Gastroesophageal sphincter (tissue), 4 donors: Measurements from ENCODE around the gene YDJC. TPM values are rescaled to one million over a fixed set of nuclear protein-coding genes. Genes with fewer than 3 reads are reported as not detected.
"Not testable (repeated sequence)": the region's sequence is repeated elsewhere in the genome, so short reads cannot be mapped to it uniquely, and the experiment has no call there.

Experiments used
- ATAC-seq: fragments of 150-250 bp; one replicate; pipeline ENCODE4 v1.9.1; 2016; ENCODE audit warnings: mild to moderate bottlenecking, moderate library complexity
- H3K27ac ChIP-seq, 4 donors: fragments of 200-600 bp; sonication (generic) in 3 of 4; 1 replicate in 3 of 4; 2 replicates in 1 of 4; pipeline ENCODE4 v1.5.1; 2016 to 2019
- H3K27me3 ChIP-seq: fragments of 200-600 bp; sonication (generic); one replicate; pipeline ENCODE4 v1.5.1; 2019
- H3K36me3 ChIP-seq, 2 donors: fragments of 200-600 bp; sonication (generic); one replicate each; pipeline ENCODE4 v1.5.1; 2019; ENCODE audit warnings: control low read depth in 1 of 2
- H3K4me1 ChIP-seq, 3 donors: fragments of 200-600 bp; sonication (generic); 1 replicate in 2 of 3; 2 replicates in 1 of 3; pipeline ENCODE4 v1.5.1; 2016 to 2019; ENCODE audit warnings: control low read depth in 2 of 3
- H3K4me3 ChIP-seq, 2 donors: fragments of 200-600 bp; sonication (generic); one replicate each; pipeline ENCODE4 v1.5.1; 2019; ENCODE audit warnings: mild to moderate bottlenecking in 1 of 2, moderate library complexity in 1 of 2
- H3K9me3 ChIP-seq, 3 donors: fragments of 200-600 bp; sonication (generic); one replicate each; pipeline ENCODE4 v1.5.1; 2017 to 2019; ENCODE audit warnings: control low read depth in 2 of 3
- CTCF ChIP-seq, 4 experiments: fragments of 200-600 bp in 2 of 4; fragments of 450-650 bp in 2 of 4; sonication (generic) in 1 of 4; IDR thresholded peaks; one replicate each; pipeline ENCODE4 v1.5.1; 2017 to 2019; ENCODE audit warnings: antibody characterized with exemption in 4 of 4, mild to moderate bottlenecking in 2 of 4, moderate library complexity in 2 of 4
- EP300 ChIP-seq: sonication (generic); formaldehyde crosslinking; IDR thresholded peaks from one replicate; pipeline ENCODE4 v1.6.1; 2017; ENCODE audit warnings: antibody characterized with exemption, mild to moderate bottlenecking
- POLR2A ChIP-seq, 2 donors: fragments of 450-650 bp; IDR thresholded peaks; one replicate each; pipeline ENCODE4 v1.6.1; 2017; ENCODE audit warnings: antibody characterized with exemption in 2 of 2, mild to moderate bottlenecking in 2 of 2, moderate library complexity in 1 of 2
- POLR2AphosphoS5 ChIP-seq: sonication (generic); formaldehyde crosslinking; IDR thresholded peaks from one replicate; pipeline ENCODE4 v1.6.1; 2017; ENCODE audit warnings: antibody characterized with exemption
- WGBS, 2 donors: methylation state at CpG; one replicate each; pipeline ENCODE4 v1.1.5; 2018; ENCODE audit warnings: low coverage in 1 of 2; 5-methylcytosine and 5-hydroxymethylcytosine counted together
- total RNA-seq, 4 donors: library from RNA; depleted of rRNA; stranded (reverse); fragments of >200 nt; gene quantifications; one replicate each; pipeline ENCODE4 v1.1.0, GENCODE V29; 2016

YDJC gene
- 10 to 100 TPM; 13.1 to 23.6 (median 22.1) TPM for total RNA-seq

GRCh38 chr22:21629255-21630149 is at the start of gene YDJC:
Gene YDJC, minus strand, starts transcription at chr22:21630022. Its CDS starts 8 bp downstream, at chr22:21630014.
- TF ChIP-seq POLR2A (IDR thresholded peaks at IDR 0.05) (peak; percentile 42 to 46), EP300 (no peak), CTCF (IDR thresholded peaks at IDR 0.05) (peak in 3 of 4 experiments; percentile 40 to 97 (median 80)), POLR2AphosphoS5 (peak; percentile 46)
- ATAC-seq = peak; percentile 97
- 4% methylated on average over 4 of the region's 93 CpGs; no CpG with 5 or more reads in 1 of the 2 donors for WGBS, 2 donors

GRCh38 chr22:21679383-21679782 is 49.6 kb upstream of the YDJC start:
- TF ChIP-seq POLR2A (IDR thresholded peaks at IDR 0.05) (no peak), POLR2AphosphoS5 (no peak), EP300 (no peak), CTCF (IDR thresholded peaks at IDR 0.05) (no peak)

More at GRCh38 chr22:21629255-21630149, at the start of gene YDJC:
- H3K36me3 ChIP-seq = peaks cover 0 to 5% of the 10 kb centered on the region in 2 donors
- H3K27ac ChIP-seq = peak within 1 kb of the TSS in 3 of 4 donors; percentile 79 to 87 (median 83)
- peak within 1 kb of the TSS; percentile 41 to 98 for H3K4me3 ChIP-seq
- no peaks in the 10 kb centered on the region for H3K27me3 ChIP-seq
- H3K4me1 ChIP-seq = peaks cover 0 to 36% (median 8%) of the 10 kb centered on the region in 3 donors
- no peaks in the 10 kb centered on the region for H3K9me3 ChIP-seq

GRCh38 chr22:21678842-21679241 is 49.0 kb upstream of the YDJC start:
- ATAC-seq, H3K27me3 ChIP-seq, H3K4me1 ChIP-seq, H3K4me3 ChIP-seq, H3K27ac ChIP-seq, H3K9me3 ChIP-seq: not testable (repeated sequence)
- WGBS, 2 donors = no CpG with 5 or more reads among the region's 12 CpGs
- H3K36me3 ChIP-seq = peaks cover 0 to 85% of the 10 kb centered on the region in 2 donors

More at GRCh38 chr22:21679383-21679782, 49.6 kb upstream of the YDJC start:
- Histone ChIP-seq H3K4me1 (no peaks in the 10 kb centered on the region), H3K27ac (no peak overlapping the region), H3K4me3 (no peak overlapping the region), H3K9me3 (no peaks in the 10 kb centered on the region), H3K36me3 (peaks cover 0 to 83% of the 10 kb centered on the region in 2 donors), H3K27me3 (no peaks in the 10 kb centered on the region)
- 78% methylated on average over 4 of the region's 4 CpGs; no CpG with 5 or more reads in 1 of the 2 donors for WGBS, 2 donors
- ATAC-seq = no peak

GRCh38 chr22:21677606-21678443 is 48.0 kb upstream of the YDJC start:
- TF ChIP-seq CTCF (IDR thresholded peaks at IDR 0.05) (no peak), POLR2A (IDR thresholded peaks at IDR 0.05) (no peak), POLR2AphosphoS5 (no peak)
- Histone ChIP-seq H3K4me1 (no peaks in the 10 kb centered on the region), H3K36me3 (peaks cover 0 to 85% of the 10 kb centered on the region in 2 donors), H3K27ac (no peak overlapping the region), H3K4me3 (no peak overlapping the region), H3K9me3 (no peaks in the 10 kb centered on the region), H3K27me3 (no peaks in the 10 kb centered on the region)
- 78 to 83% methylated on average over 1 to 6 of the region's 15 CpGs for WGBS, 2 donors
- no peak for ATAC-seq

GRCh38 chr22:21674638-21675245 is 44.9 kb upstream of the YDJC start:
- no peak for ATAC-seq
- Histone ChIP-seq H3K27ac (no peak overlapping the region), H3K4me3 (no peak overlapping the region), H3K4me1 (no peaks in the 10 kb centered on the region), H3K36me3 (peaks cover 0 to 92% of the 10 kb centered on the region in 2 donors), H3K27me3 (no peaks in the 10 kb centered on the region), H3K9me3 (no peaks in the 10 kb centered on the region)
- TF ChIP-seq CTCF (IDR thresholded peaks at IDR 0.05) (no peak), POLR2AphosphoS5 (no peak), EP300 (no peak), POLR2A (IDR thresholded peaks at IDR 0.05) (no peak)
- WGBS, 2 donors = 88 to 95% methylated on average over 9 to 11 of the region's 12 CpGs
